H1 (cell line): ENCODE measurements around the gene LDB1. TPM values are rescaled to one million over a fixed set of nuclear protein-coding genes. Genes with fewer than 3 reads are reported as not detected.

Source experiments
- CTCF ChIA-PET: fragments of 300-600 bp; sonication (Branson Sonifier 250); formaldehyde crosslinking; loops from one replicate; lab custom pipeline; 2021; ENCODE audit not compliant: partially characterized antibody; lab: Charles Lee
- POLR2A ChIA-PET: fragments of 300-600 bp; sonication (Branson Sonifier 250); formaldehyde crosslinking; loops from one replicate; lab custom pipeline; 2021; ENCODE audit warnings: inconsistent platforms; ENCODE audit not compliant: partially characterized antibody; lab: Charles Lee
- DNase-seq, 2 experiments: peaks; one replicate each; pipeline versions ENCODE4 v3.0.0 to v3.0.0-alpha.2; 2010 to 2022; ENCODE audit warnings: low spot score in 2 of 2, low read depth in 1 of 2, mixed read lengths in 1 of 2
- FAIRE-seq: peaks from 2 replicates; lab custom pipeline; 2011; peaks lifted over from hg19 to GRCh38; lab: Jason Lieb, UNC
- H2AFZ ChIP-seq: 2 replicates; pipeline ENCODE4 v1.8.1; 2012; ENCODE audit warnings: low read length, inconsistent platforms
- H2AK5ac ChIP-seq: 2 replicates; pipeline ENCODE4 v1.6.1; 2013; ENCODE audit warnings: low read depth, low read length
- H2BK120ac ChIP-seq: replicated peaks from 2 replicates; pipeline ENCODE3; 2013; ENCODE audit warnings: low read depth, low read length, inconsistent platforms
- H2BK12ac ChIP-seq: 2 replicates; pipeline ENCODE4 v1.6.1; 2013; ENCODE audit warnings: low read depth, low read length
- H2BK15ac ChIP-seq: 2 replicates; pipeline ENCODE4 v1.6.1; 2013; ENCODE audit warnings: low read length
- H2BK20ac ChIP-seq: 2 replicates; pipeline ENCODE4 v1.6.1; 2013; ENCODE audit warnings: low read length
- H2BK5ac ChIP-seq: 2 replicates; pipeline ENCODE4 v1.6.1; 2013; ENCODE audit warnings: low read depth, low read length
- H3K14ac ChIP-seq: 2 replicates; pipeline ENCODE4 v1.6.1; 2013; ENCODE audit warnings: inconsistent platforms; ENCODE audit not compliant: insufficient read length
- H3K18ac ChIP-seq: 2 replicates; pipeline ENCODE4 v1.6.1; 2013; ENCODE audit warnings: low read length; ENCODE audit errors: extremely low read depth
- H3K23ac ChIP-seq: 2 replicates; pipeline ENCODE4 v1.6.1; 2013; ENCODE audit warnings: inconsistent platforms; ENCODE audit not compliant: insufficient read length
- H3K23me2 ChIP-seq: 2 replicates; pipeline ENCODE4 v1.6.1; 2013; ENCODE audit warnings: low read depth, low read length
- H3K27ac ChIP-seq: 2 replicates; pipeline ENCODE4 v1.6.1; 2011; ENCODE audit warnings: low read depth, low read length, inconsistent platforms
- H3K27me3 ChIP-seq, 4 experiments: replicated peaks in 1 of 4; 1 replicate in 1 of 4; 2 replicates in 3 of 4; pipeline versions ENCODE4 v1.6.1 to v1.8.1; 2011 to 2013; ENCODE audit warnings: low read length in 3 of 4, mild to moderate bottlenecking in 3 of 4, inconsistent platforms in 2 of 4, mixed read lengths in 2 of 4, moderate library complexity in 1 of 4; ENCODE audit not compliant: control insufficient read depth in 3 of 4, insufficient read depth in 3 of 4; ENCODE audit errors: extremely low read depth in 1 of 4
- H3K36me3 ChIP-seq, 4 experiments: 2 replicates each; pipeline versions ENCODE4 v1.6.1 to v1.8.1; 2011 to 2013; ENCODE audit warnings: mild to moderate bottlenecking in 4 of 4, low read length in 3 of 4, moderate library complexity in 2 of 4, control low read depth in 1 of 4, inconsistent platforms in 1 of 4; ENCODE audit not compliant: insufficient read depth in 4 of 4, control insufficient read depth in 2 of 4
- H3K4ac ChIP-seq: replicated peaks from 2 replicates; pipeline ENCODE3; 2013; ENCODE audit warnings: low read length, low read depth, mixed read lengths, inconsistent platforms; ENCODE audit not compliant: insufficient read length
- H3K4me1 ChIP-seq, 4 experiments: replicated peaks in 1 of 4; 1 replicate in 1 of 4; 2 replicates in 3 of 4; pipeline versions ENCODE4 v1.6.1 to v1.8.1; 2011 to 2013; ENCODE audit warnings: low read length in 3 of 4, inconsistent platforms in 2 of 4, mixed read lengths in 1 of 4; ENCODE audit not compliant: insufficient read depth in 4 of 4, control insufficient read depth in 3 of 4
- H3K4me2 ChIP-seq, 2 experiments: 2 replicates each; pipeline versions ENCODE4 v1.6.1 to v1.8.1; 2011 to 2013; ENCODE audit warnings: low read depth in 2 of 2, low read length in 2 of 2, control low read depth in 1 of 2, inconsistent platforms in 1 of 2, mild to moderate bottlenecking in 1 of 2; ENCODE audit not compliant: insufficient read depth in 1 of 2
- H3K4me3 ChIP-seq, 4 experiments: fragments of 200-600, 300-600 bp in 1 of 4; sonication (generic), shearing (Covaris generic), sonication (Bioruptor Twin) in 1 of 4; 2 replicates each; pipeline versions ENCODE4 v1.5.1 to v1.8.1; 2011 to 2016; ENCODE audit warnings: low read length in 4 of 4, low read depth in 3 of 4, control low read depth in 2 of 4, inconsistent platforms in 2 of 4, mild to moderate bottlenecking in 2 of 4, mixed read lengths in 1 of 4, moderate library complexity in 1 of 4; ENCODE audit not compliant: insufficient read depth in 2 of 4; ENCODE audit errors: extremely low read depth in 1 of 4
- H3K56ac ChIP-seq: replicated peaks from 2 replicates; pipeline ENCODE3; 2013; ENCODE audit warnings: low read depth, mild to moderate bottlenecking, mixed read lengths, low read length, inconsistent platforms; ENCODE audit not compliant: insufficient read length
- H3K79me1 ChIP-seq: 2 replicates; pipeline ENCODE4 v1.6.1; 2013; ENCODE audit warnings: low read depth, low read length, control low read depth
- H3K79me2 ChIP-seq, 2 experiments: 2 replicates each; pipeline versions ENCODE4 v1.6.1 to v1.8.1; 2012 to 2013; ENCODE audit warnings: low read length in 2 of 2, mild to moderate bottlenecking in 2 of 2, inconsistent platforms in 1 of 2; ENCODE audit not compliant: insufficient read depth in 2 of 2, control insufficient read depth in 1 of 2
- H3K9ac ChIP-seq, 4 experiments: replicated peaks in 1 of 4; 1 replicate in 1 of 4; 2 replicates in 3 of 4; pipeline versions ENCODE4 v1.6.1 to v1.8.1; 2011 to 2013; ENCODE audit warnings: low read depth in 3 of 4, low read length in 3 of 4, control low read depth in 2 of 4, mild to moderate bottlenecking in 2 of 4, moderate library complexity in 2 of 4, inconsistent platforms in 1 of 4; ENCODE audit errors: extremely low read depth in 1 of 4
- H3K9me3 ChIP-seq, 2 experiments: 2 replicates each; pipeline versions ENCODE4 v1.6.1 to v1.8.1; 2012 to 2013; ENCODE audit warnings: mild to moderate bottlenecking in 2 of 2, moderate library complexity in 2 of 2, control low read depth in 1 of 2, inconsistent platforms in 1 of 2, low read depth in 1 of 2, low read length in 1 of 2, mixed read lengths in 1 of 2; ENCODE audit not compliant: insufficient read depth in 2 of 2
- H4K20me1 ChIP-seq, 2 experiments: replicated peaks in 1 of 2; 2 replicates each; pipeline versions ENCODE3 to v1.8.1; 2011 to 2013; ENCODE audit warnings: inconsistent platforms in 2 of 2, low read length in 2 of 2, mild to moderate bottlenecking in 1 of 2; ENCODE audit not compliant: insufficient read depth in 2 of 2, control insufficient read depth in 1 of 2
- H4K5ac ChIP-seq: 2 replicates; pipeline ENCODE4 v1.6.1; 2013; ENCODE audit warnings: low read length, low read depth, mixed read lengths, inconsistent platforms; ENCODE audit not compliant: insufficient read length
- H4K8ac ChIP-seq: 2 replicates; pipeline ENCODE4 v1.8.0; 2013; ENCODE audit warnings: mild to moderate bottlenecking, moderate library complexity, low read length, inconsistent platforms; ENCODE audit not compliant: insufficient read depth; ENCODE audit errors: extremely low read depth
- H4K91ac ChIP-seq: replicated peaks from 2 replicates; pipeline ENCODE3; 2013; ENCODE audit warnings: low read length, mixed read lengths, inconsistent platforms; ENCODE audit not compliant: insufficient read length
- ATF3 ChIP-seq: IDR thresholded peaks from 2 replicates; pipeline ENCODE4 v1.6.1; 2011; ENCODE audit warnings: low read depth, mild to moderate bottlenecking, low read length; ENCODE audit not compliant: insufficient read depth
- CHD2 ChIP-seq: IDR thresholded peaks from 2 replicates; pipeline ENCODE4 v1.6.1; 2012; ENCODE audit warnings: low read length, improper control_type of control experiment
- HDAC6 ChIP-seq: IDR thresholded peaks from one replicate; pipeline ENCODE4 v1.7.1; 2012; ENCODE audit warnings: low read depth, mild to moderate bottlenecking, inconsistent platforms, low read length, moderate library complexity
- RAD21 ChIP-seq, 2 experiments: IDR thresholded peaks in 1 of 2; conservative IDR thresholded peaks in 1 of 2; 2 replicates each; pipeline ENCODE4 v1.6.1; 2011; ENCODE audit warnings: low read depth in 2 of 2, low read length in 2 of 2, improper control_type of control experiment in 1 of 2, inconsistent platforms in 1 of 2, mild to moderate bottlenecking in 1 of 2, moderate library complexity in 1 of 2
- SIN3A ChIP-seq, 2 experiments: IDR thresholded peaks in 1 of 2; conservative IDR thresholded peaks in 1 of 2; 2 replicates each; pipeline ENCODE4 v1.6.1; 2011 to 2012; ENCODE audit warnings: low read length in 2 of 2, improper control_type of control experiment in 1 of 2, low read depth in 1 of 2, mild to moderate bottlenecking in 1 of 2
- SP4 ChIP-seq: IDR thresholded peaks from 2 replicates; pipeline ENCODE4 v1.6.1; 2012; ENCODE audit warnings: low read length, inconsistent platforms
- WGBS, 2 experiments: shearing (Covaris generic) in 1 of 2; methylation state at CpG; one replicate each; pipeline versions ENCODE4 v1.1.6 to v1.1.7; 2013 to 2015; ENCODE audit warnings: low lambda C conversion rate in 2 of 2, mixed read lengths in 2 of 2, inconsistent platforms in 1 of 2, low coverage in 1 of 2, missing lambda C conversion rate in 1 of 2; ENCODE audit not compliant: insufficient replicate concordance in 2 of 2, insufficient coverage in 1 of 2, insufficient read length in 1 of 2; ENCODE audit errors: extremely low coverage in 1 of 2, missing lambda C conversion rate in 1 of 2; 5-methylcytosine and 5-hydroxymethylcytosine counted together
- polyA plus RNA-seq, 7 experiments: library from polyadenylated mRNA; depleted of rRNA in 3 of 7; stranded (reverse) in 5 of 7; unstranded in 2 of 7; fragments of >200 nt in 5 of 7; fragments of 200-250 nt in 2 of 7; gene quantifications; 1 replicate in 5 of 7; 2 replicates in 1 of 7; 4 replicates in 1 of 7; pipeline versions ENCODE4 v1.2.1 to v1.2.3, GENCODE V29; 2011 to 2013; ENCODE audit warnings: missing spikeins in 2 of 7, mixed read lengths in 2 of 7
- total RNA-seq: library from RNA; stranded (reverse); fragmentation: NEBNext Ultra II Directional; extraction: Animal tissue kit (Norgen Biotek cat#: 25700); gene quantifications from 2 replicates; pipeline ENCODE4 v1.2.1, GENCODE V29; 2021

LDB1 gene
- total and polyA plus RNA-seq, 2 of the 8 experiments (the other 6 are each of a cell fraction or from before 2014, with no cell fraction given): 88.4 to 138 TPM

DNA sequence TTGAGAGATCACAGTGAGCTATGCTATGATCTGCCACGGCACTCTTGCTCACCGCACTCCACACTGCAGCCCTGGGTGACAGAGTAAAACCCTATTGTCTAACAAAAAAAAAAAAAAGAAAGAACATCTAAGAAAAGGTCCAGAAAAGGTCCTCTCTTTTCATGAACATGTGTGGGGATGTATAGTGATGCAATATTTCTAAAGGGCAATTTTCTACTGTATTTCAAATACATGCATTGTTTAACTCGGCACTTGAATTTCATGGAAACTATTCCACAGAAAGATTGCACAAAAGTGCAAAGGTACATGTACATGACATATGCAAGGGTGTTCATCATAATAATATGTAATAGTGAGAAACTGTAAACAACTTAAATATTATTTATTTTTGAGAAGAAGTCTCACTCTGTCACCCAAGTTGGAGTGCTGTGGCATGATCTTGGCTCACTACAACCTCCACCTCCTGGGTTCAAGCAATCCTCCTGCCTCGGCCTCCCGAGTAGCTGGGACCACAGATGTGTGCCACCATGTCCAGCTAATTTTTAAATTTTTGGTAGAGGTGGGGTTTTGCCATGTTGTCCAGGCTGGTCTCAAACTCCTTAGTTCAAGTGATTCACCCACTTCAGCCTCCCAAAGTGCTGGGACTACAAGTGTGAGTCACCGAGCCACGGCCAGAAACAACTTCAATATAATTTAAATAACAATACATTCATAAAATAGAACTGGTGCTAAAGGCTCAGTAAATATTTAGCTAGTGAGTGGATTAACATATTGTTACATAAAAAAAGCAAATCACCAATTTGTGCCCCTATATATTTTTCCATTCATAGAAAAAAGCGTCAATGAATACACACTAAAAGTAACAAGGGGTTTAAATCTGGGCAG lies 11.4 kb upstream of the LDB1 start:
- H2BK5ac ChIP-seq: no peak overlapping the region
- FAIRE-seq (no peak), DNase-seq (no peak)
- no peak overlapping the region for H2BK20ac ChIP-seq
- H3K9me3 ChIP-seq: no peaks in the 10 kb centered on the region
- ChIA-PET CTCF (interaction anchor here (0.6 to 2.8 kb wide), 13 partner anchors 8 to 267 kb away, joined by 3 to 28 read pairs (median 3); partner anchors contain the start of gene NOLC1), POLR2A (interaction anchor here (1.1 to 3.7 kb wide), 12 partner anchors 10 to 177 kb away, joined by 3 to 23 read pairs (median 5); partner anchors contain the start of genes LDB1 and NOLC1)
- H3K4me3 ChIP-seq: peak overlapping the region in 1 of 4 experiments; percentile 82; a peak in 1 of 8 replicates
- H2AFZ ChIP-seq: no peak overlapping the region
- H4K91ac ChIP-seq: no peak overlapping the region
- peaks cover 34 to 37% of the 10 kb centered on the region in 2 experiments for H3K79me2 ChIP-seq
- H2BK12ac ChIP-seq: no peak overlapping the region
- no peaks in the 10 kb centered on the region for H3K36me3 ChIP-seq
- H4K5ac ChIP-seq: no peak overlapping the region
- H3K9ac ChIP-seq: no peak overlapping the region
- no peaks in the 10 kb centered on the region for H3K27me3 ChIP-seq
- peaks cover 10% of the 10 kb centered on the region; the same call in 1 of the 2 replicates for H3K23me2 ChIP-seq
- no peak overlapping the region for H3K23ac ChIP-seq
- H3K4me1 ChIP-seq: peaks cover 0 to 12% (median 3%) of the 10 kb centered on the region in 4 experiments; a peak in 4 of 7 replicates
- H2AK5ac ChIP-seq: no peak overlapping the region
- no peak for TF ChIP-seq HDAC6
- no peak for TF ChIP-seq RAD21 (IDR thresholded peaks at IDR 0.05 in 1 of 2, conservative IDR thresholded peaks at IDR 0.05 in 1 of 2; ENCODE audit: low read depth in 2 of 2, low read length in 2 of 2)
- TF ChIP-seq ATF3: no peak
- TF ChIP-seq CHD2: no peak
- no peak for TF ChIP-seq SP4
- no peak for TF ChIP-seq SIN3A (conservative IDR thresholded peaks at IDR 0.05 in 1 of 2, IDR thresholded peaks at IDR 0.05 in 1 of 2; ENCODE audit: low read depth in 1 of 2, low read length in 2 of 2)
- no peak overlapping the region for H3K18ac ChIP-seq
- H3K14ac ChIP-seq: no peak overlapping the region
- H3K4me2 ChIP-seq: peak overlapping the region in 1 of 2 experiments; percentile 20; a peak in 1 of 4 replicates
- no peak overlapping the region; the same call in 1 of the 2 replicates for H4K8ac ChIP-seq
- 86% methylated on average over 8 of the region's 8 CpGs; no CpG with 5 or more reads in 1 of the 2 experiments for WGBS, 2 experiments
- H3K79me1 ChIP-seq: peaks cover 2% of the 10 kb centered on the region; the same call in 1 of the 2 replicates
- H2BK15ac ChIP-seq: no peak overlapping the region
- H3K56ac ChIP-seq: no peak overlapping the region
- no peak overlapping the region for H3K4ac ChIP-seq
- H3K27ac ChIP-seq: no peak overlapping the region
- H4K20me1 ChIP-seq: peaks cover 11 to 19% of the 10 kb centered on the region in 2 experiments
- H2BK120ac ChIP-seq: no peak overlapping the region
